Renal pelvis (tissue), 4 donors: ENCODE results near the gene AP2A1. TPM values are rescaled to one million over a fixed set of nuclear protein-coding genes. Genes with fewer than 3 reads are reported as not detected.

Experiments used
- DNase-seq: peaks from one replicate; pipeline ENCODE4 v3.0.0-alpha.2; 2013
- polyA plus RNA-seq, 3 donors: library from polyadenylated mRNA; unstranded; fragments of 120-200 nt; gene quantifications; one replicate each; pipeline ENCODE4 v1.2.1, GENCODE V29; 2013; ENCODE audit not compliant: insufficient read length in 3 of 3

Gene AP2A1
- polyA plus RNA-seq, 3 donors, result 58.7 to 71.5 (median 68.4) TPM

DNA sequence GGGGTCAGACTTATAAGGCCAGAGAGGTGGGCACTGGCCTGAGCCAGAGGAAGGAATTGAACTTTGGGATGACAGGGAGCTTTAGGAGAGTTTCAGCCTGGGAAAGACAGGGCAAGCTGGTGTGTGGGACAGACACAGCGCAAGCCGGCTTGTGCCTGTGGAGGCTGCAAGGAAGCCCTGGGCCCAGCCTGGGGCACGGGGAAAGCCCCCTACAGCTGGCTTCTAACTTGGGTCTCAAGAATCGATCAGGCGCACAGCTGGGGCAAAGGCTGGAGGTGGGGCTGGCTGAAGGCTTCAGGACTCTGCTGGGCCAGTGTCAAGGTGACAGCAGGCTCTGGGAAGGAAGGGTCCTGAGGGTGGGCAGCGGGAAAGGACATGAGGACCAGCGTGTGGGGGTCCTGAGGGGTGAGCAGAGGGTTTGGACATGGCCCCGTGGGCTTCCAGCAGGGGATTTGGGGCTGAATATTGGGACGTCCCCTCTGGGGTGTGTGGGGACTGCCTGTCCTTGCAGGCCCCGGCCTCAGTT is 87.1 kb downstream of the AP2A1 start:
- DNase-seq, result no peak

GRCh38 chr19:49854378-49855263 is 87.8 kb downstream of the AP2A1 start:
- no peak for DNase-seq

DNA sequence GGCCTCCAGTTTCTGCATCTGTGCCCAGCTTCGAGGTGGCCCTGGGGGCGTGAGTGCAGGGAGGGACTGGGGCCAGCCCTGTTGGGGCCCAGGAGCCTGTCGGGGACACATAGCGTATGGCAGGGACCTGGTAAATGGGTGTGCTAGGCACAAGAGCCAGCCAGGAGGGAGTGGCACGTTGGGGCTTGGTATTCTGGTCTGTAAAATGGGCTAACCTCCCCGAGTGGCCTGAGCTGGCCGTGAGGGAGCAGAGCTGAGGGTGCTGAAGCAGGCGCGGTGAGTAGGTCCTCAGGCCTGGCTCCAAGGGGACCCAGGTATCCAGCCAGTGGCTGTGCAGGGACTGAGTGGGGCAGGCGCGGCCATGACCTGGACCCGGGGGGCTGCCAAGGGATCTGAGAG is 88.5 kb downstream of the AP2A1 start:
- no peak for DNase-seq

GRCh38 chr19:49855676-49856573 is 89.1 kb downstream of the AP2A1 start:
- DNase-seq, result no peak

- DNase-seq, result no peak
These were observed 89.8 kb downstream of the AP2A1 start for GRCh38 chr19:49856574-49857021.

Other genes starting within 250 kb of the AP2A1 start
- 10 to 100 TPM; 21.3 to 22.4 (median 21.7) TPM for gene RCN3, start 239.0 kb upstream of the AP2A1 start, polyA plus RNA-seq
- 10 to 100 TPM; 69.3 to 81.1 (median 79.5) TPM for gene NOSIP, start 186.4 kb upstream of the AP2A1 start, polyA plus RNA-seq
- gene PRRG2, start 185.7 kb upstream of the AP2A1 start, polyA plus RNA-seq, result 1 to 10 TPM; 6.5 to 8.2 (median 7.7) TPM
- 10 to 100 TPM; 24.2 to 34.2 (median 29.2) TPM for gene PRR12, start 175.8 kb upstream of the AP2A1 start, polyA plus RNA-seq
- 10 to 100 TPM; 25.8 to 31.9 (median 31.6) TPM for gene RRAS, start 126.9 kb upstream of the AP2A1 start, polyA plus RNA-seq
- gene SCAF1, start 124.8 kb upstream of the AP2A1 start, polyA plus RNA-seq, result 10 to 100 TPM; 36.6 to 45.7 (median 45.0) TPM
- gene IRF3, start 101.1 kb upstream of the AP2A1 start, polyA plus RNA-seq, result 10 to 100 TPM; 55.6 to 74.3 (median 68.3) TPM
- gene BCL2L12, start 101.1 kb upstream of the AP2A1 start, polyA plus RNA-seq, result 10 to 100 TPM; 30.7 to 39.6 (median 31.5) TPM
- gene PRMT1, start 89.7 kb upstream of the AP2A1 start, polyA plus RNA-seq, result 100 to 1,000 TPM; 239 to 257 (median 241) TPM
- 1 to 10 TPM; 1.3 to 2.3 (median 2.1) TPM for gene ADM5, start 77.4 kb upstream of the AP2A1 start, polyA plus RNA-seq
- 10 to 100 TPM; 11.2 to 13.6 (median 11.6) TPM for gene CPT1C, start 75.9 kb upstream of the AP2A1 start, polyA plus RNA-seq
- gene TSKS, start 3.7 kb upstream of the AP2A1 start, polyA plus RNA-seq, result under 1 TPM in 2 of 3 donors, not detected in 1; 0.06 to 0.16 TPM
- gene FUZ, start 46.3 kb downstream of the AP2A1 start, polyA plus RNA-seq, result 10 to 100 TPM; 35.3 to 45.3 (median 42.9) TPM
- gene MED25, start 51.3 kb downstream of the AP2A1 start, polyA plus RNA-seq, result 10 to 100 TPM; 70.0 to 77.3 (median 75.0) TPM
- 100 to 1,000 TPM; 351 to 386 (median 360) TPM for gene PTOV1, start 84.2 kb downstream of the AP2A1 start, polyA plus RNA-seq
- gene PNKP, start 100.6 kb downstream of the AP2A1 start, polyA plus RNA-seq, result 10 to 100 TPM; 57.0 to 83.3 (median 81.4) TPM
- gene AKT1S1, start 110.4 kb downstream of the AP2A1 start, polyA plus RNA-seq, result 10 to 100 TPM; 36.1 to 46.8 (median 42.8) TPM
- 10 to 100 TPM; 48.3 to 64.2 (median 61.1) TPM for gene TBC1D17, start 110.7 kb downstream of the AP2A1 start, polyA plus RNA-seq
- gene IL4I1, start 129.9 kb downstream of the AP2A1 start, polyA plus RNA-seq, result 1 to 10 TPM; 2.7 to 3.6 (median 3.1) TPM
- 10 to 100 TPM; 26.0 to 28.5 (median 28.2) TPM for gene ATF5, start 162.2 kb downstream of the AP2A1 start, polyA plus RNA-seq
- gene NUP62, start 162.5 kb downstream of the AP2A1 start, polyA plus RNA-seq, result 10 to 100 TPM; 65.8 to 80.2 (median 70.8) TPM
- 1 to 10 TPM; 3.2 to 5.5 (median 4.5) TPM for gene SIGLEC11, start 194.2 kb downstream of the AP2A1 start, polyA plus RNA-seq